ENCODE results near the gene PARN. TPM values are rescaled to one million over a fixed set of nuclear protein-coding genes. Genes with fewer than 3 reads are reported as not detected.

The PARN gene
- total RNA-seq, 1 experiment from 2014 or later: 57.8 TPM

DNA sequence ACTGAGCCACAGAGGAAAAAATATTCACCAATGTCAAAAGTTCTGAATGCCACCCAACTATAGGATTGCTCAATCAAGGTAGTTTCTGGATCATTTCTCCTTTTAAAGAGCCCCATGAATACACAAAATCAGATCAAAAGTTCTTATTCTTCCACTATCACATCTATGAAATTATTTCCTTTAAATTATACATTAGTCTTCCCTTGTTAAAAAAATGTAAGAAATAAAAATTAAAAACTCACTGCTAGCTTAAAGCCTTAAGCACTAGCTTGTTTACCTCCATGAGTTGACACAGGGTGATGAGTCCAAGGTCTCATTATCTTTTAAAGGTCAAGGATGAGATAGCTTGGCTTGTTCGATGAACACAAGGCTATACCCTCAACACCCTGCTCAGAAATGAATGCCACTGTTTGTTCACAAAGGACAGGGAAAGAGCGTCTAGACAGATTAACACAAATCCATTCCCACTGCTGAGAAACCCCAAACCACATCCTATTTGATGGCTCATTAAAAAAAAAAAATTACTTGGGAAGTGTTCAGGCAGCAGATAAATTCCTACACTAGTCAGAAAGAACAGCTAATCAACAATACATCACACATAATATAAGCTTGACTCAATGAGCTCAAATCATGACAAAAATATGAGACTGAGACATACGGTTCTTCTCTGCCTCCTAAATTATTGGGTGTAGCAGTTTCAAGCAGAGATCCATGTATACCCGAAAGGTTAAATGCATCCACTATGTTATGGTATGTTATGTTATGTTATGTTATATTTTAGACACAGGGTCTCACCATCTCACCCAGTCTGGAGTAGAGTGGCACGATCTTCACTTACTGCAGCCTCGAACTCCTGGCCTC is 118.9 kb downstream of the PARN start:
- Histone ChIP-seq H3K4me3 (ENCODE audit: low read depth in 2 of 2, low read length in 2 of 2) (no peak overlapping the region), H3K27me3 (ENCODE audit: control insufficient read depth, insufficient read depth, low read length) (no peaks in the 10 kb centered on the region), H3K4me1 (ENCODE audit: control insufficient read depth, insufficient read depth, low read length) (0 out of 2 replicates have a peak, but pooled peaks cover under 1% of the 10 kb centered on the region), H3K9me3 (ENCODE audit: control insufficient read depth, insufficient read depth, low read depth, low read length) (no peaks in the 10 kb centered on the region), H3K27ac (ENCODE audit: low read length) (no peak overlapping the region), H3K36me3 (ENCODE audit: control insufficient read depth, insufficient read depth, low read length) (no peaks in the 10 kb centered on the region)
- POLR2A ChIA-PET: interaction anchor here (1.2 kb wide), 1 partner anchor 9 kb away, joined by 4 read pairs; no protein-coding TSS in a partner anchor
- intact Hi-C loops (cut with micrococcal nuclease; ENCODE audit: unreplicated experiment) (no loop called here), in situ Hi-C loops (cut with HindIII; ENCODE audit: low pct_unique_long_range_greater_than_20kb, low sequenced_read_pairs) (no loop called here)
- TF ChIP-seq TCF7L2 (IDR thresholded peaks at IDR 0.05; ENCODE audit: low read depth, low read length): no peak
- TF ChIP-seq REST (IDR thresholded peaks at IDR 0.05; ENCODE audit: insufficient read depth in 1 of 2, low read depth in 2 of 2, low read length in 1 of 2): no peak
- no peak for TF ChIP-seq POLR2AphosphoS5 (IDR thresholded peaks at IDR 0.05; ENCODE audit: low read depth, low read length)
- no peak for TF ChIP-seq SIN3A (IDR thresholded peaks at IDR 0.05; ENCODE audit: borderline replicate concordance, insufficient read depth, low read depth, low read length)
- TF ChIP-seq, protein P1, sequence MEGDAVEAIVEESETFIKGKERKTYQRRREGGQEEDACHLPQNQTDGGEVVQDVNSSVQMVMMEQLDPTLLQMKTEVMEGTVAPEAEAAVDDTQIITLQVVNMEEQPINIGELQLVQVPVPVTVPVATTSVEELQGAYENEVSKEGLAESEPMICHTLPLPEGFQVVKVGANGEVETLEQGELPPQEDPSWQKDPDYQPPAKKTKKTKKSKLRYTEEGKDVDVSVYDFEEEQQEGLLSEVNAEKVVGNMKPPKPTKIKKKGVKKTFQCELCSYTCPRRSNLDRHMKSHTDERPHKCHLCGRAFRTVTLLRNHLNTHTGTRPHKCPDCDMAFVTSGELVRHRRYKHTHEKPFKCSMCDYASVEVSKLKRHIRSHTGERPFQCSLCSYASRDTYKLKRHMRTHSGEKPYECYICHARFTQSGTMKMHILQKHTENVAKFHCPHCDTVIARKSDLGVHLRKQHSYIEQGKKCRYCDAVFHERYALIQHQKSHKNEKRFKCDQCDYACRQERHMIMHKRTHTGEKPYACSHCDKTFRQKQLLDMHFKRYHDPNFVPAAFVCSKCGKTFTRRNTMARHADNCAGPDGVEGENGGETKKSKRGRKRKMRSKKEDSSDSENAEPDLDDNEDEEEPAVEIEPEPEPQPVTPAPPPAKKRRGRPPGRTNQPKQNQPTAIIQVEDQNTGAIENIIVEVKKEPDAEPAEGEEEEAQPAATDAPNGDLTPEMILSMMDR (IDR thresholded peaks at IDR 0.05): no peak
- CTCF ChIA-PET: no interaction called here
- no peak for ATAC-seq
- no TSS peak for BruUV-seq (replicated peaks)
- no peak for DNase-seq (ENCODE audit: low read depth, low spot score)

- DNase-seq (ENCODE audit: low read depth, low spot score) (no peak), ATAC-seq (no peak)
- BruUV-seq (replicated peaks): no TSS peak
- POLR2A ChIA-PET: interaction anchor here (1.2 kb wide), 1 partner anchor 9 kb away, joined by 4 read pairs; no protein-coding TSS in a partner anchor
- H3K36me3 ChIP-seq (ENCODE audit: control insufficient read depth, insufficient read depth, low read length): no peaks in the 10 kb centered on the region
- H3K27me3 ChIP-seq (ENCODE audit: control insufficient read depth, insufficient read depth, low read length): no peaks in the 10 kb centered on the region
- in situ Hi-C loops (cut with HindIII; ENCODE audit: low pct_unique_long_range_greater_than_20kb, low sequenced_read_pairs) (no loop called here), intact Hi-C loops (cut with micrococcal nuclease; ENCODE audit: unreplicated experiment) (no loop called here)
- no peak for TF ChIP-seq SIN3A (IDR thresholded peaks at IDR 0.05; ENCODE audit: borderline replicate concordance, insufficient read depth, low read depth, low read length)
- TF ChIP-seq TCF7L2 (IDR thresholded peaks at IDR 0.05; ENCODE audit: low read depth, low read length): no peak
- no peak for TF ChIP-seq REST (IDR thresholded peaks at IDR 0.05; ENCODE audit: insufficient read depth in 1 of 2, low read depth in 2 of 2, low read length in 1 of 2)
- TF ChIP-seq, protein P1 (IDR thresholded peaks at IDR 0.05): no peak
- no peak for TF ChIP-seq POLR2AphosphoS5 (IDR thresholded peaks at IDR 0.05; ENCODE audit: low read depth, low read length)
- H3K27ac ChIP-seq (ENCODE audit: low read length): no peak overlapping the region
- CTCF ChIA-PET: no interaction called here
- H3K4me3 ChIP-seq (ENCODE audit: low read depth in 2 of 2, low read length in 2 of 2): no peak overlapping the region
- H3K4me1 ChIP-seq (ENCODE audit: control insufficient read depth, insufficient read depth, low read length): 0 out of 2 replicates have a peak, but pooled peaks cover 3% of the 10 kb centered on the region
- H3K9me3 ChIP-seq (ENCODE audit: control insufficient read depth, insufficient read depth, low read depth, low read length): no peaks in the 10 kb centered on the region
Observed at GRCh38 chr16:14510581-14510938, 119.5 kb downstream of the PARN start.
